HG03378 (cell line): ENCODE data around the gene MPP7.

Source experiments
- ATAC-seq: cut with Tn5 transposase; IDR thresholded peaks from one replicate; pipeline ENCODE4 v1.9.1; 2021; ENCODE audit warnings: mild to moderate bottlenecking, moderate library complexity; ENCODE audit not compliant: unreplicated experiment

MPP7 gene

DNA sequence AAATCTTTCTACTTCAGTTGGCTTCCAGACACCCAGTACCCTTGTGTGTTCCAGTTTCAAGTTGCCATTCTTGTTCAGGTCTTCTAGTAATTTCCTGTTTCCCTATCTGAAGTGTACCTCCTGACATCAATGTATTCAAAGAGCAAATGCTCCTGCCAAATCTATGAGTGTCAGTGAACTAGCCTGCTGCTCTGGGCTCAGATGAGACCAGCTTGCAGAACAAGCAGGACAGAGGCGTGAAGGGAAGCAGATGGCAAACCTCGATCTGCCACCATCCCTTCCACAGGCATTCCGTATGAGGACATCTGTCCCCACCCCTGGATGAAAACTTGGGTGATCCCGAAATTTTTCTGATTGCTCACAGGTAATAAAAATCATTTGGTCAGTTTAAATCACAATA lies 4.4 kb upstream of the MPP7 start:
- ATAC-seq, result no peak

DNA sequence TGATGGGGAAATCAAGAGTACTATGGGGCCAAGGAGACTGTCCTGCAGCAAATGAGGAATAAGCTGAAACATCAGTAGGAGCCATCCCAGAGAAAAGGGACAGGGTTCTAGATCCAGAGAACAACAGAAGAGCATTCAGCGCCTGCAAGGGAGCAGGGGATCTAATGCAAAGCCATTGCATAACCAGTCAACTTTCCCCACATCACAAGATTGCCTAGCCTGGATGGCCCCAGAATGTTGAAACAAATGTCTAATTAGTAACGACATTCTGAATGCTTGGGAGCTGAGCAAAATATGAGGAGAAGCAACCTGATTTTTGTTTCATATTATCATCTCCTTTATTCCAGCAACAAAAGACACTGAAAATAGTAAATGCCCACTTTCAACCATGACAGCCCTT lies 2.7 kb upstream of the MPP7 start:
- ATAC-seq, result no peak

DNA sequence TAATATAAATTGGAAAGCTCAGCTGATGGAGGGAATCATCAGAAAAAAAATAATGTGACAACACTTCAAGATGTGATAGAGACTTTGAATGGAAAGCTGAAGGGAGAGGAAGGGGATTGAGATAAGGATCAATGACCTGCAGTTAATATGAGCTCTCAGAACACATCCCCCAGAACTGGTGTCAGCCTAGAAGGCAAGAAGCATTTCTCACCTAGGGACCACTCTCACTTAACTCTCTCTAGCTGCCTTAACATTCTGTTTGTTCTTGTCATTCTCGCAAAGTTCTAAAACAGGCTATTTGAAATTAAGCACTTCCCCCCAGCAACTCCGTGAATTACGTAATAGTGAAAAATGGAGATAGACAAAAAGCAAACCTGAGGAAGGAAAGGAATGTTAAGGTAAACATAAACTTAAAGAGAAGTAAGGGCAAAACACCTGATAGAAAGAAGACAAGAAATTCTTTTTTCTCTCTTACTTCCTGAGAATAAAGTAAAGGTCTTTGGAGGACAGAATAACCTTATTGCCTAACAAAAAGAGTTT lies 1.2 kb upstream of the MPP7 start:
- no peak for ATAC-seq

DNA sequence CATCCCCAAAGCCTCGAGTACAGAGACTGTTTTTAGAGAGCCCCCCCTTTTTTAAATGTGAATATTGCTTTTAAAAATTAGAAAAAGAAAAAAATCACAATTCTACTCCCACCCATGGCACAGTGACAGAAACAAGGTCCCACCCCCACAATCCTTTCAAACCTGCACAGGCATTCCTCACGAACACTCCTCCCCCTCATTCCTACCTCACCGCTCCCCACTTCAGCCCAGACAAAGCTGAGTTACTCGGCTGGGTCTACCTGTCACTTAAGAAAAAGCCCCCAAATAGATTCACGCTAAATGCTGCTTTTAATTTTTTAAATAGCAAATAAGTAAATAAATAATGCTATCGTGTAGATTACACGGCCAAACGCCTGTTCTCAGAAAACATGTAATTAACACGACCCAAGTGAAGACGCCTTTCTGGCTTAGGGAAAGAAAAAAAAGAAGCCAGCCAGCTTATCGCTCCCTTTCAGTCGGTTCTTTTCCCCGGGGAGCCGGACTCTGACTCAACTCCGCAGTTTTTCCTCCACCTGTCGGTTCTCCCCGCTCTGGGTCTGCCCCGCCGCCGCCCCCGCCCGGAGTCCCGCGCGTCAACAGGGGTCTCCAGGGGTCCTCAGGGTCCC lies 739 bp downstream of the MPP7 start:
- no peak for ATAC-seq

DNA sequence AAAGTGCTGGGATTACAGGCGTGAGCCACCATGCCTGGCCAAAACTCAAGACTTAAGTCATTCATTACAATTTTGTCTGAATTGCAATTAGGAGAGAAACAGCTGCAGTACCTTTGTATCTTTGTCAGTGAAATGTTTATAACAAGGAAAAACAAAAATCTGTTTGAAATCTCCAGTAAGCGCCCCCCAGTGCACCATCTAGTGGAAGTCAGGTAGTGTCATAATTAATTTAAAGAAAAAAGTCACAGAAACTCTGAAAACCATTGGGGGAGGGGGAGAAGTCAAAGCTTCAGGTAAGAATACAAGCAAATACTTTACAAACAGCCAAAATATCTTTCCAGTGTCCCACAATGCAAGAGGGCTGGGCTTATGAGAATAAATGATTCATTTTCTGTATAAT lies 2.8 kb downstream of the MPP7 start:
- no peak for ATAC-seq

DNA sequence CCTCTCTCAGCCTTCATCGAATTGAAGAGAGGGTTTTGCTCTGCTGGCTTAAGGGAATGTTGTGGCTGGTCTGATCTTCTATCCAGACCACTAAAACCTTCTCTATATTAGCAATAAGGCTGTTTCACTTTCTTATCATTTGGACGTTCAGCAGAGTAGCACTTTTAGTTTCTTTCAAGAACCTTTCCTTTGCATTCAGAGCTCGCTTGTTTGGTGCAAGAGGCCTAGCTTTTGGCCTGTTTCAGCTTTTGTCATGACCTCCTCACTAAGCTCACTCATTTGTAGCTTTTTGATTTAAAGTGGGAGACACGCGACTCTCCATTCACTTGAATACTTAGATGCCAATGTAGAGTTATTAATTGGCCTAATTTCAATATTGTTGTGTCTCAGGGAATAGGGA lies 3.9 kb downstream of the MPP7 start:
- ATAC-seq, result no peak

DNA sequence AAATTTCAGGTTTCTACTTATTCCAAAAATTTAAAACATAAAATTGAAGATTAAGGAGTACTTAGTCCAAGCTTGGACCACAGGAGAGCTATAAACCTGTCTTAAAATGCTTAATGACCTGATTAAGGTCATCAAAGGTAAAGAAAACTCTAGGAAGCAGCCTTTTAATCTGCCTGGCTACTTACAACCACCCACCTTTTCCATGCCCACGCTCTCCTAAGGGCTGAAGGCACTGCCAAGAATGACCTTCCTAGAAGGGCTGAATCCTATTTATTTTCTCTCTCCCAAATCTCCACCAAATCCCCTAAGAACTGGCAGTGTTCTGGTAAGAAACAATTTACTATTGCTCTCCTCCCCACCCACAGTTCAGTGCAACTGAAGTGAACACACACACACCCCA lies 6.8 kb downstream of the MPP7 start:
- ATAC-seq, result no peak

DNA sequence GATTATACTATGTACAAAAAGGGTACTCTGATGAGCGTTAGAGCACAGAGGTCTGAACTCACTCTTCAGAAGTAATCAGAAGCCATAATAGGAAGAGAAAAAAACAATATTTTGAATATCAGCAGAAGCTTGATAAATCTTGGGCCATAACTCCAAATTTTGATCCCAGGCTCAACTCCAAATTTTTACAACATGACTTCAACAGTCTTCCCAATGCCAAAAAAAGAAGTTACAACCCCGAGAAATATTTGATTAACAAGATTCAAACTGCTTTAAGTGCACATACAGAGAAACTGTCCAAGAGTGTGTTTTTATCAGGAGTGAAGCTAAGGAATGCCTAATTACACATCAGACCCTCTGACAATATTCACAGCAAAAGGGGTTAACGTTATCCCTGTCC lies 7.5 kb downstream of the MPP7 start:
- no peak for ATAC-seq

DNA sequence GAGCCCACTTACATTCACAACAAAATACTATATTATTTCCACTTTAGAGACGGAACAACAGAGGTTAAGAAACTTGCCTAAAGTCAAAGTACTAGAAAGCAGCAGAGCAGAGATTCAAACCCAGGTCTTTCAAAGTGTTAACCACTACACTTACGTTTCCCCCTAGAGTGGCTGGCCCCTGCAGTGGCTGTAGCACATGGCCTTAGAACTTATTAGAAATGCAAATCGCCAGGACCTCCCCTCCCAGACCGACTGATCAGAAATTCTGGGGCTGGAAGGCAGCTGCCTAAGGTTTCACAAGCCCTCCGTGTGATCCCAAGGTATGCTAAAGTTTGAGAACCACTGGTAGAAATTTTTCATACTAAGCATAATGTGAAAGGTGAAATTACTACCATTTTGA lies 8.1 kb downstream of the MPP7 start:
- no peak for ATAC-seq

DNA sequence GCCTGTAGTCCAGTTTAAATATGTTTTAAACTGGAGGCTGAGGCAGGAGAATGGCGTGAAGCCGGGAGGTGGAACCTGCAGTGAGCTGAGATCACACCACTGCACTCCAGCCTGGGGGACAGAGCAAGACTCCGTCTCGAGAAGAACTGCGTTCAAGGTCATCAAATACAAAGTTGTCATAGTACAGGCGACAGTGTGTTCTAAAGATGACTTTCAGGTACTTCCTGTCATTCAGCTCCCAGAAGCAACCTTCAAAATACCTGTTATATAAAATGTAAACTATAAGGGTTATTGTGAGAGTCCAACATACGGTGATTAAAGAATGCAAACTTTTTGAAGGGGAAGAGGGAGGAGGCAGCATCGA lies 8.7 kb downstream of the MPP7 start:
- ATAC-seq, result no peak

DNA sequence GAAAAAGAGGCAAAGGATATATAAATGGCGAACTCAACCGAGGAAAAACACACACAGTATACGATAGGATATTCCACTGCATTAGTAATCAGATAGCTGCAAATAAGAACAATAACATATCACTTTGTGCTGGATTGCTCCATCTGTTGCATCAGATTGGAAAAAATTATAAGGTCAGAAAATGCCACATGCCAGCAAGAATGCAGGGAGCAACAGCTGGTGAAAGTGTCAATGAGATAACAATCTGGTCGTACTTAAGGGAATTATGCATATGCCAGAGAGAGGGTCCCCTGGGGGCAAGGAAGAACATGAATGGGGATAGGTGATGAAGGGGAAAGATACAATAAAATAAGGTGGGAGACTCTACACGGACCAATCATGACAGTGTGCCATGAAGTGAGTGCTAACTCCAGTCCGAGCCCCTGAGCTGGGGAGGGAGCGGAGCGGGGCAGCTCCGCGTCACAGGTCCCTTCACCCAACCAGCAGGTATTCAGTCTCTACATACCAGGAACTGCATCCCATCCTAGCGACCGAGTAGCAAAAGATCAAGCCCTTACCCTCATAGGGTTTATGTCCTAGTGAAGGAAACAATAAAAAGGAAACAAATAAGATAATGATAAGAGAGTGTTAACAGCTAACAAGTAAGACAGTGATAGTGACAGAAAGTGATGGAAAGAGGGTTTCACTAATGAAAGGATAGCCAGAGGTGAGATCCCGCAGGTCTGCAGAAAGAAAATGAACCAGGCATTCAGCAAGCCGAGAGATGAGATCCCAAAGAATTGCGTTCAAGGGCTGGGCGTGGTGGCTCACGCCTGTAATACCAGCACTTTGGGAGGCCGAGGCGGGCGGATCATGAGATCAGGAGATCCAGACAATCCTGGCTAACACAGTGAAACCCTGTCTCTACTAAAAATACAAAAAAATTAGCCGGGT lies 9.4 kb downstream of the MPP7 start:
- no peak for ATAC-seq

DNA sequence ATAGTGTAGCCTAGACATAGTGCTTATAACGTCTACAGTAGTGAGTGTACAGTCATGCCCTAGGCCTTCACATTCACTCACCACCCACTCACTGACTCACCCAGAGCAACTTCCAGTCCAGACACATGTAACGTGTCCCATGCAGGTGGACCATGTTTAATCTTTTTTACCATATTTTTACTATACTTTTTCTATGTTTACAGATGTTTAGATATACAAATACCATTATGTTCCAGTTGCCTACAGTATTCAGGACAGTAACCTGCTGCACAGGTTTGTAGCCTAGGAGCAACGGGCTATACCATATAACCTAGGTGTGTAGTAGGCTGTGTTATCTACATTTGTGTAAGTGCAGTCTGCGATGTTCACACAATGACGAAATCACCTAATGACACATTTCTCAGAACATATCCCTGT lies 11.0 kb downstream of the MPP7 start:
- no peak for ATAC-seq

DNA sequence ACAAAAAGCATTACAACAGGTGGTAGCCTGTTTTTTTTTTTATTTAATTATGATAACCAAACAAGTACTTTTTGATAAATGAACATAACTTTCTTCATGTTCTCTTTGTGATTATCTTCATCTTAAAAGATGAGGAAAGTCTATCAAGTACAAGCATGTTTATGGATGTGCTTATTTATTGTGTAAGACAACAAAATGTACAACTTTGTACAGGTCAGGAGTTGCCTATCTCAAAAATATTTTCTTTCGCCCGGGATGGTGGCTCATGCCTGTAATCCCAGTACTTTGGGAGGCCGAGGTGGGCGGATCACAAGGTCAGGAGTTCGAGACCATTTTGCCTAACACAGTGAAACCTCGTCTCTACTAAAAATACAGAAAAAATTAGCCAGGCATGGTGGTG lies 17.0 kb downstream of the MPP7 start:
- no peak for ATAC-seq

DNA sequence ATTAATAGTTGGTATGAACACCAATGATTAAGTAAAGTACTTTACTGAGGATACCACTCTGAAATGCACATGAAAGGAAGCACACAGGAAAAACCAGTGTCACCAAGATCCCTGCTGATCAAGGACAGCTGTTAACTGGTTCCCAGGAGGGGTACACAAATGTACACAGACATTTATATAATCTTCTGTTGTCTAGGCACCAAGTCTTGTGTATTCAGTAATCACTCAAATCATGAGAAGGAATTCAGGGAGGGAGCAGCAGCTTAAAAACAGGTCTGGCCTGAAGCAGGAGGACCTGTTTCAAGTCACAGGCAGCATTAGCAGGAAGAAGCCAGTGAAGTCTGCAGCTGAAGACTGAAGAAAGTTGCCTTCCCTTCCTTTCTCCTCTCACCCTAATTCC lies 18.7 kb downstream of the MPP7 start:
- ATAC-seq, result no peak

DNA sequence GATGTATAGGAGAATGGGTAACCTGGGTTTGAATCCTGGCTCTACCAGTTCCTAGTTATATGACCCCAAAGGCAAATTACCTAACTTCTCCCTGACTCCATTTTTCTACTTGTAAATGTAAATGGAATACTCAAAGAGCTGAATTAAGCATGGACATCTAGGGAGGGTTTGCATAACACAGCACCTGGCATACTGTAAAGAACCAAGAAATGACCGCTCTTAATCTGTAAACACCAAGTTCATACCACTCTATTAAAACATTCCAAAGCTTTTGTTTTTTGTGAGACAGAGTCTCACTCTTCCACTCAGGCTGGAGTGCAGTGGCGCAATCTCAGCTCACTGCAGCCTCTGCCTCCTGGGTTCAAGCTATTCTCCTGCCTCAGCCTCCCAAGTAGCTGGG lies 19.6 kb downstream of the MPP7 start:
- no peak for ATAC-seq

DNA sequence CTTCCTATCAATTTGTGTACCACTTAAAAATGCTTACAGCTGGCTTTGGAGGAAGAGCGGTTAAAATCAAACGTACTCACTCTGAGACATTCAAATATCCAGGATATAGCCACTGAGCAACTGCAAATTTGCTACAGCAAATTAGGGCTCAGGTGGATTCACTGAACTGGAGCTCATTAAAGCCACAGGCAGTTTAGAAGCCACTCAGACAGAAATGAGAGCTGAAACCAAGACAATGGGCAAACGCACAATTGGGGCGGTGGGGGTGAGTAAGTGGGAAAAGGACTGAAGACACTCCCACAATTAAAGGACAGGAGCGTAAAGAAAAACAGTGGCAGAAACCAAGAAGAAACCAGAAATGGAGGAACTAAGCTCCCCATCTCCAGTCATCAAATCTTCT lies 20.5 kb downstream of the MPP7 start:
- no peak for ATAC-seq

DNA sequence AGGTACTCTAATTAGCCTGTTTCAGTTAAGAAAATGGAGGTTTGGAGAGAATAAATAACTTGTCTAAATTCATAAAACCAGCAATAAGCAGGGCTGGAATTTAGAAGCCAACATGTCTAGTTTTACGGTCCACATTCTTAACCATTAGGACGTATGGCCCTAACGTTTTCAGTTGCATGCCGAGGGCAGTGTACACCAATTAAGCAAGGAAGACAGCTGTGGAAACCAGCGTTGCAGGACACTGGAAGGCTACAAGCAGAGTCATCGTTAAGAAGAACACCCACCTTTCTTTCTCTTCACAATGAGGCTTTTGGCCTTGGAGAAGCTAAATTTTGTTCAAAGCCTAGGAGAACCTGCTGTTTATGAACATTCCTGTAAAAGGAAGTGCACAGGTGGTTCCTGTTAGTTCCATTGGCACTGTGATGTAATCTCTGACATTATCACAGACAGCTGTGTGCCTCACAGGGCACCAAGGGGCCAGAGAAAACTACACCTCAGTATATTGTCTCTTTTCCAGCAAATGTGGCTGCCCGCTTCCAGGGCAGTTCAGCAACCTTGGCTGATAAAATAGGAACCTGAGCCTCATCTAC lies 21.0 kb downstream of the MPP7 start:
- no peak for ATAC-seq

DNA sequence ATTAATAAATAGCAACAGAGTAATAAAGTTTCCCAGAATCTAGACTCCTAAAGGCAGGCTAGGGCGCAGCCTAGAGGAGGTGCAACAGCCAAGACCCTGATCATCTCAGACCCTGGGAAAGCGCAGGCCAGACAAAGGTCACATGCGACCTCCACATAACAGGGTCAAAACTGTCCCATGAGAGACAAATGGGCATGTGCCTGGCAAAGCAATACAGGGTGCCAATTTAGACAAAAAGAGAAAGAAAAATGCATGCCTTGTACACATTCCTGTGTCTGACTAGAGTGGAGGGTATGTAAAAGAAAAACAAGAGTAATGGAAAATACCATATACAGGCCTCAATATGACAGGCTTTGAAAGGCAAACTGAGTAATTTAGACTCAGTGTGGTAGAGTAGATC lies 22.2 kb downstream of the MPP7 start:
- ATAC-seq, result no peak

DNA sequence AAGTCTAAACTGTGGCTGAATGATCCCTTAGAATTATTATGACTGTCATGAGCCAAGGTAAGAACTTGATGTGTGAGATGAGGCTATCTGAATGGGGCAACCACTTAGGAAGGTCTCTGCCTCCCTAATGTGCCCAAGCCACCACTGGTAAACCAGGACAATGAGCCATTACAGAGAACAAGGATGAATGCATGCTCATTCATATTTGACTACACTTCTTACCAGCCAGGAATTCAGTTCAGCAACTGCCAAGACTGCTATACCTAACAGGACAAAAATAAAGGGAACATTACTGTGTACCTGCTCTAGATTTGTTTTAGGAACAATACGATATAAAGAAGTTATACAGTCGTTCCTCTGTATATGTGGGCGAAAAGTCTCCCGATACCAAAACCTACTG lies 23.0 kb downstream of the MPP7 start:
- ATAC-seq, result no peak

DNA sequence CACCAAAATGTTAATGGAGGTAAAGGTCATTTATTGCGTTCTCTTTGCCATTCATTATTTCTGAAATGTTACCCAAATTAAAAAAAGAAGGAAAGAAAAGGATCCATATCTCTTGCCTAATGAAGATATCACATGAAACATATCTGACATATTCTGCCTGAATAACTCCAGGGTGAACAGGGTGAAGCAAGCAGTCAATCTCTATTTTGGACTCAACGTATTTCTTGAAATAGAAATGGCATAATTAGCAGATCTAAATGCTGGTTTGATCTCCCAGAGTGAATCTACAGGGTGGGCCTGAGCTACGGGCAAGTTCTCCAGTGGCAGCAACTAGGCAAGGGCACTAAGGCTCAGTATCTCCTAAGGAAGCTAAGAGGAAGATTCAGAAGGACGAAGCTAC lies 24.0 kb downstream of the MPP7 start:
- no peak for ATAC-seq

DNA sequence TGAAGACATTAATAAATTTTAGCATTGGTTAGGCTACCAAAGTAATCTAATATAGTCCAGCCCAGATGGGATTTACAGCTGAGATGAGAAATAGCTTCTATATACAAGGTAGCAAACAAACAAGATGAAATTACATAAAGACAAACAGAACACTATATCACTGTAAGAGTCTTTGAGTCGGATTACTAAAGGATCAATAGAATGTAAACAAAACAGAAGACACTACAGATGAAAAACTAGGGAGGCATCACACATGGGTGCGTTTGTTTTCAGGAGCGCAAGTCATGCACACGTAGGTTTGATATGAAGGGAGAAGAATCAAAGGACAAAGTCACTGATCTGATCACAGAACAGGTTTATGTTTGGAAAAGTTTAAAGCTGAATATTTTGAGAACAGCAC lies 26.5 kb downstream of the MPP7 start:
- ATAC-seq, result no peak

DNA sequence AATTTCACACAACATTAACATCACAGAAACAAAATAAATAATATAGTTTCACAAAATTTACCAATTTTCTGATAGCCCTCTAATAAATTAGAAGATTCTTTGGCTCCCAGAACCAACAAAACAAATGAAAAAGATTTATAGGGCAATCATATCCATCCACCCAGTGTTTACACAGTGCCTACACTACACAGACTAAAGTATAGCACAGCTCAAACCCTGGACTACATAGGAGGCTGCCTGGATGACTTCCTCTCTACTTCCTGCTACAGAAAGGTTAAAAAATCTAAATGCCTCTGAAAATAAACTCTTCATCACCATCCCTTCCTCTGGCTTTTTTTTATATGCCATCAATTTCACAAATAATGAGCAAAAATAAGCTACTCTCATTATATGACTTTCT lies 28.4 kb downstream of the MPP7 start:
- no peak for ATAC-seq
